Liver (tissue), 3 donors: ENCODE results near the gene KAZN.

ENCODE experiments used
- CTCF ChIP-seq: fragments of 150-350 bp; IDR thresholded peaks from 2 replicates; pipeline ENCODE4 v1.5.1; 2017; ENCODE audit warnings: improper control_type of control experiment, low read depth, low read length; ENCODE audit not compliant: missing input control
- EGR1 ChIP-seq, 2 donors: IDR thresholded peaks; 2 replicates each; pipeline ENCODE4 v1.6.1; 2016 to 2018; ENCODE audit warnings: antibody characterized with exemption in 2 of 2, low read depth in 2 of 2
- MAX ChIP-seq: IDR thresholded peaks from 2 replicates; pipeline ENCODE4 v1.6.1; 2016; ENCODE audit warnings: antibody characterized with exemption
- RXRA ChIP-seq, 2 donors: IDR thresholded peaks; 2 replicates each; pipeline ENCODE4 v1.6.1; 2017 to 2018; ENCODE audit warnings: antibody characterized with exemption in 2 of 2, mild to moderate bottlenecking in 1 of 2
- TF ChIP-seq, protein P1 (sequence below): IDR thresholded peaks from 2 replicates; pipeline ENCODE4 v1.6.1; 2016; ENCODE audit warnings: antibody characterized with exemption
- donor health status: healthy.
- donor health status: healthy.

DNA sequence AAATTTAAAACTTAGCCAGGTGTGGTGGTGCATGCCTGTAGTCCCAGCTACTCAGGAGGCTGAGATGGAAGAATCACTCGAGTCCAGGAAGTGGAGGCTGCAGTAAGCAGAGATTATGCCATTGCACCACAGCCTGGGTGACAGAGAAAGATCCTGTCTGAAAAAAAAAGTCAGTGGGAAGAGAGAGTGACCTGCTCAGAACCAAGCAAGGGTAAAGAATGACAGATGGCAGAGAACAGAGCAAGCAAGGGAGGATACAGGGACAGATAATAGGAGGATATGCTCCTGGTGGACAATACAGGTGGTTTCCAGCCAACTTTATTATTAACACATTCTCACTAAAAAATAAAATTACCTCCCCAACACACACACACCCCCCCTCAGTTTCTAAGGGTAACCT is 550.5 kb downstream of the KAZN start:
- TF ChIP-seq EGR1 (IDR thresholded peaks at IDR 0.05; ENCODE audit: low read depth in 2 of 2) (no peak), MAX (no peak), CTCF (no peak), RXRA (IDR thresholded peaks at IDR 0.05) (no peak)
- TF ChIP-seq, protein P1, sequence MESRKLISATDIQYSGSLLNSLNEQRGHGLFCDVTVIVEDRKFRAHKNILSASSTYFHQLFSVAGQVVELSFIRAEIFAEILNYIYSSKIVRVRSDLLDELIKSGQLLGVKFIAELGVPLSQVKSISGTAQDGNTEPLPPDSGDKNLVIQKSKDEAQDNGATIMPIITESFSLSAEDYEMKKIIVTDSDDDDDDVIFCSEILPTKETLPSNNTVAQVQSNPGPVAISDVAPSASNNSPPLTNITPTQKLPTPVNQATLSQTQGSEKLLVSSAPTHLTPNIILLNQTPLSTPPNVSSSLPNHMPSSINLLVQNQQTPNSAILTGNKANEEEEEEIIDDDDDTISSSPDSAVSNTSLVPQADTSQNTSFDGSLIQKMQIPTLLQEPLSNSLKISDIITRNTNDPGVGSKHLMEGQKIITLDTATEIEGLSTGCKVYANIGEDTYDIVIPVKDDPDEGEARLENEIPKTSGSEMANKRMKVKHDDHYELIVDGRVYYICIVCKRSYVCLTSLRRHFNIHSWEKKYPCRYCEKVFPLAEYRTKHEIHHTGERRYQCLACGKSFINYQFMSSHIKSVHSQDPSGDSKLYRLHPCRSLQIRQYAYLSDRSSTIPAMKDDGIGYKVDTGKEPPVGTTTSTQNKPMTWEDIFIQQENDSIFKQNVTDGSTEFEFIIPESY, result no peak
